Measurements from ENCODE around the gene MRTFA.

DNA sequence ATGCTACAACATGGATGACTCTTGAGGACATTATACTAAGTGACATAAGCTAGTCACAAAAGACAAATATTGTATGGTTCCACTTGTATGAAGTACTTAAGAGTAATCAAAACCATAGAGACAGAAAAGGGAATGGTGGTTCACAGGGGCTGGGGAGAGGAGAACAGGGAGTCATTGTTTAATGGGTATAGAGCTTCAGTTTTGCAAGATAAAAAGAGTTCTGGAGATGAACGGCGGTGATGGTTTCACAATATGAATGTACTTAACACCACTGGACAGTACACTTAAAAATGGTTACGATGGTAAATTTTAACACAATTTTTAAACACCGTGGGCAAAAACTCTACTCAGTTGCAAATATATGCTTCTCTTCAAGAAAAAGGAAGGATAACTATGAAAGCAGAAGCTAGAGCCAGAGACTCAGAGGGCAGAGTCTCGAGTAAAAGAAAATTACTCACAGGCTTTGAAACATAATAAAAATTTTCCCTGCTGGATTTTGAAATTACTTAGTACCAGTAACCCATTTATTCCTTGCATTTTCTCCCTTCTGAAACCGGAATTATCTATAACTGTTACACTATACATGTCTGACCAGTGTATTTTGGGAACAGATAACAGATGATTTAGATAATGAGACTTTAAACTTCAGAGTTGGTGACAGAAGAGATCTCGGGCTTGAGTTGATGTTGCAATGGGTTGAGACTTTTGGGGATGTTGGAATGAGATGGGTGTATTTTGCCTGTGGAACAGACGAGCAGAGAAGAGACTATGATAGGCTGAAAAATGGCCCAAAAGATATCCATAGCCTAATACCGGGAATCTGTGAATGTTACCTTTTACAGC, 15.0 kb downstream of the MRTFA start:
- TF ChIP-seq, protein P1, sequence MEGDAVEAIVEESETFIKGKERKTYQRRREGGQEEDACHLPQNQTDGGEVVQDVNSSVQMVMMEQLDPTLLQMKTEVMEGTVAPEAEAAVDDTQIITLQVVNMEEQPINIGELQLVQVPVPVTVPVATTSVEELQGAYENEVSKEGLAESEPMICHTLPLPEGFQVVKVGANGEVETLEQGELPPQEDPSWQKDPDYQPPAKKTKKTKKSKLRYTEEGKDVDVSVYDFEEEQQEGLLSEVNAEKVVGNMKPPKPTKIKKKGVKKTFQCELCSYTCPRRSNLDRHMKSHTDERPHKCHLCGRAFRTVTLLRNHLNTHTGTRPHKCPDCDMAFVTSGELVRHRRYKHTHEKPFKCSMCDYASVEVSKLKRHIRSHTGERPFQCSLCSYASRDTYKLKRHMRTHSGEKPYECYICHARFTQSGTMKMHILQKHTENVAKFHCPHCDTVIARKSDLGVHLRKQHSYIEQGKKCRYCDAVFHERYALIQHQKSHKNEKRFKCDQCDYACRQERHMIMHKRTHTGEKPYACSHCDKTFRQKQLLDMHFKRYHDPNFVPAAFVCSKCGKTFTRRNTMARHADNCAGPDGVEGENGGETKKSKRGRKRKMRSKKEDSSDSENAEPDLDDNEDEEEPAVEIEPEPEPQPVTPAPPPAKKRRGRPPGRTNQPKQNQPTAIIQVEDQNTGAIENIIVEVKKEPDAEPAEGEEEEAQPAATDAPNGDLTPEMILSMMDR (conservative IDR thresholded peaks at IDR 0.05), result no peak
- TF ChIP-seq EZH2 (IDR thresholded peaks at IDR 0.05; ENCODE audit: low read depth), result no peak

Measured in PC-9 (cell line).